GM21390 (cell line): ENCODE results near the gene GEMIN2.
"Not testable (repeated sequence)": the region's sequence is repeated elsewhere in the genome, so short reads cannot be mapped to it uniquely, and the experiment has no call there.

Experiments
- ATAC-seq: cut with Tn5 transposase; IDR thresholded peaks from one replicate; pipeline ENCODE4 v1.9.1; 2021; ENCODE audit not compliant: unreplicated experiment

Gene GEMIN2

GRCh38 chr14:39109893-39110715, 4.0 kb upstream of the GEMIN2 start:
- ATAC-seq: no peak

GRCh38 chr14:39113685-39114072, 444 bp upstream of the GEMIN2 start:
- no peak for ATAC-seq

- no peak for ATAC-seq
Measured at GRCh38 chr14:39122330-39123138, 8.4 kb downstream of the GEMIN2 start.

GRCh38 chr14:39137835-39138234, 23.7 kb downstream of the GEMIN2 start:
- ATAC-seq: not testable (repeated sequence)

GRCh38 chr14:39138440-39138839, 24.3 kb downstream of the GEMIN2 start:
- no peak for ATAC-seq

- no peak for ATAC-seq
Measured at GRCh38 chr14:39140170-39140569, 26.0 kb downstream of the GEMIN2 start.

- not testable (repeated sequence) for ATAC-seq
Measured at GRCh38 chr14:39141623-39142022, 27.5 kb downstream of the GEMIN2 start.

- ATAC-seq: not testable (repeated sequence)
Measured at GRCh38 chr14:39143226-39143625, 29.1 kb downstream of the GEMIN2 start.

GRCh38 chr14:39145266-39145966, 31.3 kb downstream of the GEMIN2 start:
- ATAC-seq: no peak

- no peak for ATAC-seq
Measured at GRCh38 chr14:39154594-39155189, 40.6 kb downstream of the GEMIN2 start.

GRCh38 chr14:39157491-39157890, 43.4 kb downstream of the GEMIN2 start:
- ATAC-seq: no peak

- ATAC-seq: no peak
Measured at GRCh38 chr14:39158222-39158858, 44.2 kb downstream of the GEMIN2 start.

GRCh38 chr14:39160494-39160893, 46.4 kb downstream of the GEMIN2 start:
- no peak for ATAC-seq

- not testable (repeated sequence) for ATAC-seq
Measured at GRCh38 chr14:39167797-39168320, 53.7 kb downstream of the GEMIN2 start.

GRCh38 chr14:39168591-39168990, 54.5 kb downstream of the GEMIN2 start:
- no peak for ATAC-seq

- ATAC-seq: no peak
Measured at GRCh38 chr14:39169541-39169900, 55.4 kb downstream of the GEMIN2 start.

- no peak for ATAC-seq
Measured at GRCh38 chr14:39173198-39173597, 59.1 kb downstream of the GEMIN2 start.

- ATAC-seq: peak; percentile 90
Measured at GRCh38 chr14:39174560-39175444, 60.7 kb downstream of the GEMIN2 start, which contains the start of gene PNN. TSS of gene PNN (plus strand) at chr14:39175254. CDS start at chr14:39175280, 26 bp downstream.
